ENCODE data around the gene SFMBT1. TPM values are rescaled to one million over a fixed set of nuclear protein-coding genes. Genes with fewer than 3 reads are reported as not detected.

SFMBT1 gene
- total and polyA plus RNA-seq, 2 of the 8 experiments (the other 6 are each of a cell fraction or from before 2014, with no cell fraction given): 8.1 to 16.8 TPM

DNA sequence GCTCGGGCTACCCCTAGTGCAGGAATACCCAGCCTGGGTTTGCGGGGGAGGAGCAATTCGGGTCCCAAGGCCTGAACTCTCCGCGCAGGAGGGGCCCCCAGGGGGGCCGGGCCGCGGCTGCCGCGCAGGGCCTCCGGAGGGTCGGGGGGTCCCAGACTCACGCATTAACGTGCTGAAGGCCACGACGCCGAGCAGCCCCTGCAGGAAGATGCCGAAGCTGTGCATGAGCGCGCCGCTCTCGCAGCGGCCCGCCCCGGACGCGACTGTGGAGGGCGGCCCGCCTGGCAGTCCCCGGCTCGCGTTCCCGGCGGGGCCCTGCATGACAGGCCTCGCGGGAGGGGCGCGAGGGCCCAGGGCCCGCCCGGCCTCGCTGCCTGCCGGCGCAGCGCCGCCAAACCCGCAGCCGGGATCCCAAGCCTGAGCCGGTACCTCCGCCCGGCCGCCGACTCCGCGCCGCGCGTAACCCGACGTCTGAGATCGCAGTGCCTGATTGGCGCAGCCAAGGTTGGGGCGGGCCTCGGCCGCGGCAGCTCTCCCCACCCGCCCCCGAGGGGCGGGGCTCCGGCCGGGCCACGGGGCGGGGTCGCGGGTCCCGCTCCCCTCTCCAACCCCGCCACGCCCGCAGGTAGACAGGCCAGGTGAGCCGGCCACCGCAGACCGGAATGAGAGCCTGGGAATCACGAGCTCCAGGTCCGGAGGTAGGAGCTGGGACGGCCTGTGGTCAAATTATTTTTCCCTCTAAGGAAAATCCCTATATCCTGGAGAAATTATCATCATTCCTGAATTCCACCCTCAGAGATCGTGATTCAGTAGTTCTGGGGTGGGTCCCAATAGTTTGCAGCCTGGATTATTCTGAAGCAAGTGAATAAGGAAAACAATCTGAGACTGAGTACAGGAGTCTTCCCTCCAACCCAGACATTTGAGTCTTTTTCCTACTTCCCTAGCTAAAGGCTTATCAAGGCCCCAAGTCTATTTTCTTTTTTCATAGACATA lies 148.4 kb downstream of the SFMBT1 start, which contains the start of gene STIMATE:
Gene STIMATE, minus strand, starts transcription at position 419 of the 993 bp plus-strand sequence. Its CDS starts 98 bp downstream, at position 321.
- Histone ChIP-seq H2BK120ac (replicated peaks; ENCODE audit: low read depth, low read length) (no peak within 1 kb of the TSS), H3K36me3 (ENCODE audit: control insufficient read depth in 2 of 4, insufficient read depth in 4 of 4, low read length in 3 of 4) (no peaks in the 10 kb centered on the region), H3K79me2 (ENCODE audit: control insufficient read depth in 1 of 2, insufficient read depth in 2 of 2, low read length in 2 of 2) (peaks cover 0 to 21% of the 10 kb centered on the region in 2 experiments; a peak in 2 of 4 replicates), H3K23me2 (ENCODE audit: low read depth, low read length) (peaks cover 6% of the 10 kb centered on the region), H4K91ac (replicated peaks; ENCODE audit: insufficient read length, low read length) (no peak within 1 kb of the TSS), H3K56ac (replicated peaks; ENCODE audit: insufficient read length, low read depth, low read length) (no peak within 1 kb of the TSS), H3K9me3 (ENCODE audit: insufficient read depth in 2 of 2, low read depth in 1 of 2, low read length in 1 of 2) (no peaks in the 10 kb centered on the region), H2BK12ac (ENCODE audit: low read depth, low read length) (no peak within 1 kb of the TSS), H3K14ac (ENCODE audit: insufficient read length) (no peak within 1 kb of the TSS), H2AK5ac (ENCODE audit: low read depth, low read length) (0 out of 2 replicates have a peak within 1 kb of the TSS, but pooled peaks have one; percentile 9), H2BK5ac (ENCODE audit: low read depth, low read length) (0 out of 2 replicates have a peak within 1 kb of the TSS, but pooled peaks have one; percentile 19), H3K4me1 (replicated peaks in 1 of 4; ENCODE audit: control insufficient read depth in 3 of 4, insufficient read depth in 4 of 4, low read length in 3 of 4) (peaks cover 0 to 3% (median 1%) of the 10 kb centered on the region in 4 experiments; a peak in 2 of 7 replicates), H4K8ac (ENCODE audit: extremely low read depth, insufficient read depth, low read length) (no peak within 1 kb of the TSS; the same call in 1 of the 2 replicates), H3K4me3 (ENCODE audit: extremely low read depth in 1 of 4, insufficient read depth in 2 of 4, low read depth in 3 of 4, low read length in 4 of 4) (peak within 1 kb of the TSS; percentile 76 to 84 (median 80)), H2BK20ac (ENCODE audit: low read length) (no peak within 1 kb of the TSS), H3K9ac (replicated peaks in 1 of 4; ENCODE audit: extremely low read depth in 1 of 4, low read depth in 3 of 4, low read length in 3 of 4) (peak within 1 kb of the TSS; percentile 35 to 62 (median 50)), H3K23ac (ENCODE audit: insufficient read length) (no peak within 1 kb of the TSS), H3K4ac (replicated peaks; ENCODE audit: insufficient read length, low read depth, low read length) (peak within 1 kb of the TSS; percentile 25), H3K79me1 (ENCODE audit: low read depth, low read length) (0 out of 2 replicates have a peak, but pooled peaks cover 2% of the 10 kb centered on the region), H3K27me3 (replicated peaks in 1 of 4; ENCODE audit: control insufficient read depth in 3 of 4, extremely low read depth in 1 of 4, insufficient read depth in 3 of 4, low read length in 3 of 4) (no peaks in the 10 kb centered on the region), H3K18ac (ENCODE audit: extremely low read depth, low read length) (0 out of 2 replicates have a peak within 1 kb of the TSS, but pooled peaks have one; percentile 35), H4K5ac (ENCODE audit: insufficient read length, low read depth, low read length) (no peak within 1 kb of the TSS), H2BK15ac (ENCODE audit: low read length) (no peak within 1 kb of the TSS), H2AFZ (ENCODE audit: low read length) (peak within 1 kb of the TSS; percentile 87), H4K20me1 (replicated peaks in 1 of 2; ENCODE audit: control insufficient read depth in 1 of 2, insufficient read depth in 2 of 2, low read length in 2 of 2) (peaks cover 1 to 3% of the 10 kb centered on the region in 2 experiments), H3K4me2 (ENCODE audit: insufficient read depth in 1 of 2, low read depth in 2 of 2, low read length in 2 of 2) (peak within 1 kb of the TSS; percentile 95 to 98), H3K27ac (ENCODE audit: low read depth, low read length) (no peak within 1 kb of the TSS)
- 1% methylated on average over 48 of the region's 85 CpGs; no CpG with 5 or more reads in 1 of the 2 experiments for WGBS, 2 experiments (ENCODE audit: extremely low coverage in 1 of 2, insufficient coverage in 1 of 2, insufficient read length in 1 of 2, insufficient replicate concordance in 2 of 2, low coverage in 1 of 2, low lambda C conversion rate in 2 of 2, missing lambda C conversion rate in 1 of 2)
- no peak for FAIRE-seq
- ChIA-PET CTCF (ENCODE audit: partially characterized antibody) (interaction anchor here (0.7 to 1.9 kb wide), 12 partner anchors 8 to 175 kb away, joined by 3 to 6 read pairs (median 3); no protein-coding TSS in a partner anchor), POLR2A (ENCODE audit: partially characterized antibody) (interaction anchor here (0.8 to 2.0 kb wide), 5 partner anchors 10 to 132 kb away, joined by 3 to 7 read pairs (median 4); no protein-coding TSS in a partner anchor)
- DNase-seq (ENCODE audit: low read depth in 1 of 2, low spot score in 2 of 2): peak; percentile 60 to 91
- TF ChIP-seq JUND (IDR thresholded peaks at IDR 0.05; ENCODE audit: low read length) (no peak), JUN (IDR thresholded peaks at IDR 0.05; ENCODE audit: low read depth, low read length) (no peak), BRCA1 (IDR thresholded peaks at IDR 0.05; ENCODE audit: low read depth, low read length) (no peak), EZH2 (IDR thresholded peaks at IDR 0.05; ENCODE audit: low read depth, low read length, severe bottlenecking) (no peak), KDM5A (IDR thresholded peaks at IDR 0.05; ENCODE audit: low read length) (no peak), EGR1 (IDR thresholded peaks at IDR 0.05; ENCODE audit: borderline replicate concordance, low read depth, low read length) (no peak), RXRA (IDR thresholded peaks at IDR 0.05; ENCODE audit: insufficient read depth, low read depth, low read length) (no peak), TBP (IDR thresholded peaks at IDR 0.05; ENCODE audit: low read depth, low read length) (peak; percentile 31; the same call in 1 of the 2 replicates), RNF2 (IDR thresholded peaks at IDR 0.05; ENCODE audit: borderline replicate concordance, low read depth, low read length, missing control alignments, poor library complexity, severe bottlenecking) (no peak), TCF12 (IDR thresholded peaks at IDR 0.05; ENCODE audit: low read depth, low read length) (no peak), POLR2A (IDR thresholded peaks at IDR 0.05; ENCODE audit: control extremely low read depth in 1 of 2, low read depth in 2 of 2, low read length in 2 of 2) (peak in 1 of 2 experiments; percentile 61; a peak in 2 of 3 replicates)
